ENCODE results near the gene ZPR1. TPM values are rescaled to one million over a fixed set of nuclear protein-coding genes. Genes with fewer than 3 reads are reported as not detected.

The ZPR1 gene
- total and polyA plus RNA-seq, 2 of the 4 experiments (the other 2 are of a cell fraction): 40.8 to 52.0 TPM

DNA sequence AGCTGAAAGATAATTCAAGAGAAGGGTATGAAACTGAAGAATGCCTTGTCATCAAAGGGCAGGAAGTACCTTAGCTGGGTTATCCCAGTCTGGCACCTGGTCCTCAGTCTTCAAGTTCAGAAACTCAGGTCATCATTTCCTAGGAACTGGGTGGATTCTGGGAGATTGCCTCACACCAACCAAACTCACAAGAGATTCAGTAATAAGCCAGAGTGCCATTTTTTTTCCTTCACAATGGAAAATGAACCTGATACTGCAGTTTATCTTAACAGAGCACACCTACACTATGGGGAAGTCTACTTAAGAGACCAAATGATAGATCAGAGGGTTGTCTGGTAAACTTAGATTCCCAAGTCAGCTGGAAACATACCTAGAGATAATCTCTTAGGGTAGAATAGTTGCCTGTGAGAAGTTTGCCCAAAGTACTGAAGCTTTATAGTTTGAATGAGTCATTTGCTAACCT, 11.3 kb downstream of the ZPR1 start:
- in situ Hi-C loops (cut with MboI; ENCODE audit: low sequenced_read_pairs): no loop called here

More for the DNA sequence above, 11.3 kb downstream of the ZPR1 start:
- no peak overlapping the region for H3K56ac ChIP-seq (ENCODE audit: extremely low read depth, insufficient read depth, low read length)
- no peak overlapping the region for H4K8ac ChIP-seq (ENCODE audit: low read depth in 2 of 2, low read length in 2 of 2)
- H3K9ac ChIP-seq (ENCODE audit: low read depth, low read length): no peak overlapping the region
- peaks cover 4% of the 10 kb centered on the region for H3K4me1 ChIP-seq (ENCODE audit: control insufficient read depth, insufficient read depth, low read length)
- peaks cover 19% of the 10 kb centered on the region for H3K36me3 ChIP-seq (ENCODE audit: control insufficient read depth, insufficient read depth, low read length)
- no peak for TF ChIP-seq CHD1 (IDR thresholded peaks at IDR 0.05; ENCODE audit: low read depth, low read length)
- no peak overlapping the region for H3K4me3 ChIP-seq (ENCODE audit: insufficient read depth, low read depth, low read length)
- no peak overlapping the region for H2BK5ac ChIP-seq (ENCODE audit: low read depth, low read length, poor library complexity, severe bottlenecking)
- H4K20me1 ChIP-seq (ENCODE audit: insufficient read depth, low read length): no peaks in the 10 kb centered on the region; the same call in 1 of the 2 replicates
- H3K4me2 ChIP-seq (ENCODE audit: low read depth, low read length): no peak overlapping the region
- no peak overlapping the region for H2AK9ac ChIP-seq (replicated peaks; ENCODE audit: low read depth, low read length, poor library complexity)
- H2AFZ ChIP-seq (replicated peaks; ENCODE audit: low read length, poor library complexity): no peak overlapping the region
- H2BK15ac ChIP-seq (ENCODE audit: low read depth, low read length): no peak overlapping the region
- H3K27ac ChIP-seq (ENCODE audit: insufficient read depth, low read length): no peak overlapping the region
- H3K79me1 ChIP-seq (ENCODE audit: low read depth in 1 of 2, low read length in 2 of 2): peaks cover 11 to 20% of the 10 kb centered on the region in 2 experiments
- no peak overlapping the region for H2BK20ac ChIP-seq (ENCODE audit: low read depth, low read length)
- H3K23ac ChIP-seq (ENCODE audit: low read depth, low read length): no peak overlapping the region
- peaks cover 3% of the 10 kb centered on the region; the same call in 1 of the 2 replicates for H3K9me1 ChIP-seq (ENCODE audit: insufficient read depth, low read length)
- dilution Hi-C loops (cut with HindIII; ENCODE audit: low sequenced_read_pairs, unreplicated experiment) (no loop called here), intact Hi-C loops (cut with micrococcal nuclease) (no loop called here)
- no peak overlapping the region for H3K18ac ChIP-seq (ENCODE audit: low read depth, low read length)
- H3K27me3 ChIP-seq (ENCODE audit: control insufficient read depth, insufficient read depth, low read length): no peaks in the 10 kb centered on the region
- no peak overlapping the region for H2BK120ac ChIP-seq (ENCODE audit: low read depth, low read length)
- CTCF ChIA-PET: no interaction called here
- BruUV-seq (replicated peaks): no TSS peak
- POLR2A ChIA-PET (ENCODE audit: unreplicated experiment): no interaction called here
- no peak overlapping the region for H4K91ac ChIP-seq (ENCODE audit: insufficient read depth, low read depth, low read length)
- no peak for ATAC-seq (ENCODE audit: low read depth)
- no peak for DNase-seq
- no peaks in the 10 kb centered on the region for H3K9me3 ChIP-seq (ENCODE audit: control insufficient read depth, insufficient read depth, low read length)
- H3K14ac ChIP-seq (replicated peaks; ENCODE audit: low read depth, low read length): no peak overlapping the region
- H4K5ac ChIP-seq (ENCODE audit: low read depth, low read length): no peak overlapping the region
- no peak overlapping the region for H2AK5ac ChIP-seq (ENCODE audit: low read depth, low read length)
- H3K4ac ChIP-seq (ENCODE audit: low read depth, low read length): no peak overlapping the region
